Neuronal stem cell (in vitro differentiated cells): Measurements from ENCODE around the gene HENMT1.

Experiments
- DNase-seq: peaks from one replicate; pipeline ENCODE4 v3.0.0-alpha.2; 2013; ENCODE audit warnings: low spot score
- H2AFZ ChIP-seq: one replicate; pipeline ENCODE4 v1.6.1; 2013; ENCODE audit warnings: mild to moderate bottlenecking, low read length, inconsistent platforms
- H2AK5ac ChIP-seq: 2 replicates; pipeline ENCODE4 v1.6.1; 2013; ENCODE audit warnings: low read depth, mild to moderate bottlenecking, inconsistent platforms, low read length, moderate library complexity, mixed read lengths
- H2BK120ac ChIP-seq: 2 replicates; pipeline ENCODE4 v1.6.1; 2013; ENCODE audit warnings: low read depth, mild to moderate bottlenecking, inconsistent platforms, low read length, moderate library complexity, mixed read lengths
- H2BK12ac ChIP-seq: one replicate; pipeline ENCODE4 v1.6.1; 2013; ENCODE audit warnings: low read length, inconsistent platforms
- H2BK15ac ChIP-seq: 2 replicates; pipeline ENCODE4 v1.6.1; 2013; ENCODE audit warnings: mild to moderate bottlenecking, low read length, inconsistent platforms, mixed read lengths
- H2BK5ac ChIP-seq: one replicate; pipeline ENCODE4 v1.6.1; 2013; ENCODE audit warnings: inconsistent platforms, mild to moderate bottlenecking, low read length, moderate library complexity
- H3K14ac ChIP-seq: one replicate; pipeline ENCODE4 v1.6.1; 2013; ENCODE audit warnings: low read length, inconsistent platforms
- H3K18ac ChIP-seq: 2 replicates; pipeline ENCODE4 v1.6.1; 2013; ENCODE audit warnings: low read length, inconsistent platforms
- H3K23ac ChIP-seq: 2 replicates; pipeline ENCODE4 v1.6.1; 2013; ENCODE audit warnings: low read depth, mild to moderate bottlenecking, mixed read lengths, low read length, inconsistent platforms; ENCODE audit not compliant: poor library complexity
- H3K27ac ChIP-seq: replicated peaks from 3 replicates; pipeline ENCODE4 v1.5.1; 2013; ENCODE audit warnings: low read length, inconsistent platforms
- H3K27me3 ChIP-seq, 3 experiments: 2 replicates each; pipeline ENCODE4 v1.6.1; 2013; ENCODE audit warnings: low read length in 3 of 3, mild to moderate bottlenecking in 2 of 3, inconsistent platforms in 1 of 3, low read depth in 1 of 3, mixed read lengths in 1 of 3, moderate library complexity in 1 of 3; ENCODE audit not compliant: control insufficient read depth in 3 of 3, insufficient read depth in 3 of 3
- H3K36me3 ChIP-seq, 2 donors: replicated peaks in 1 of 2; 2 replicates each; pipeline ENCODE4 v1.6.1; 2013; ENCODE audit warnings: low read length in 2 of 2; ENCODE audit not compliant: control insufficient read depth in 2 of 2, insufficient read depth in 2 of 2
- H3K4ac ChIP-seq: 2 replicates; pipeline ENCODE4 v1.6.1; 2013; ENCODE audit warnings: inconsistent platforms, mild to moderate bottlenecking, low read length, moderate library complexity
- H3K4me1 ChIP-seq, 2 donors: 1 replicate in 1 of 2; 2 replicates in 1 of 2; pipeline ENCODE4 v1.6.1; 2013; ENCODE audit warnings: low read length in 2 of 2, low read depth in 1 of 2; ENCODE audit not compliant: control insufficient read depth in 2 of 2, insufficient read depth in 1 of 2
- H3K4me2 ChIP-seq: one replicate; pipeline ENCODE4 v1.6.1; 2013; ENCODE audit warnings: mild to moderate bottlenecking, low read length, inconsistent platforms; ENCODE audit not compliant: insufficient read depth, poor library complexity, severe bottlenecking
- H3K4me3 ChIP-seq, 2 donors: 2 replicates each; pipeline ENCODE4 v1.5.1; 2013; ENCODE audit warnings: low read length in 2 of 2, mild to moderate bottlenecking in 2 of 2, inconsistent platforms in 1 of 2, moderate library complexity in 1 of 2
- H3K79me1 ChIP-seq: one replicate; pipeline ENCODE4 v1.6.1; 2013; ENCODE audit warnings: low read depth, mild to moderate bottlenecking, inconsistent platforms, low read length, moderate library complexity
- H3K9ac ChIP-seq: one replicate; pipeline ENCODE4 v1.6.1; 2013; ENCODE audit warnings: mild to moderate bottlenecking, low read depth, low read length, inconsistent platforms; ENCODE audit not compliant: poor library complexity
- H3K9me3 ChIP-seq, 2 donors: replicated peaks in 1 of 2; 2 replicates each; pipeline versions ENCODE3 to v1.6.1; 2013; ENCODE audit warnings: low read length in 2 of 2, mild to moderate bottlenecking in 2 of 2, inconsistent platforms in 1 of 2, low read depth in 1 of 2, mixed read lengths in 1 of 2, moderate library complexity in 1 of 2; ENCODE audit not compliant: control insufficient read depth in 2 of 2, insufficient read depth in 1 of 2
- H4K8ac ChIP-seq: one replicate; pipeline ENCODE4 v1.6.1; 2013; ENCODE audit warnings: low read depth, mild to moderate bottlenecking, inconsistent platforms, low read length, moderate library complexity
- H4K91ac ChIP-seq: one replicate; pipeline ENCODE4 v1.6.1; 2013; ENCODE audit warnings: low read length, low read depth, mild to moderate bottlenecking, inconsistent platforms; ENCODE audit not compliant: poor library complexity
- WGBS, 2 donors: extraction: QIAGEN DNeasy Blood & Tissue Kit; methylation state at CpG; one replicate each; pipeline ENCODE4 v1.1.7; 2013; ENCODE audit warnings: missing lambda C conversion rate in 2 of 2, mixed read lengths in 1 of 2; ENCODE audit not compliant: insufficient read length in 2 of 2, insufficient replicate concordance in 1 of 2; ENCODE audit errors: extremely low coverage in 2 of 2; 5-methylcytosine and 5-hydroxymethylcytosine counted together

Gene HENMT1

GRCh38 chr1:108609483-108610049, 51.3 kb downstream of the HENMT1 start:
- no peak overlapping the region for H3K23ac ChIP-seq
- no peak overlapping the region for H2BK15ac ChIP-seq
- H3K9ac ChIP-seq = no peak overlapping the region
- no peak overlapping the region for H2AFZ ChIP-seq
- H3K14ac ChIP-seq = no peak overlapping the region
- no peak overlapping the region for H3K4me3 ChIP-seq
- no peak overlapping the region for H2BK120ac ChIP-seq
- H4K91ac ChIP-seq = no peak overlapping the region
- no peak overlapping the region for H4K8ac ChIP-seq
- peaks cover 0 to 22% of the 10 kb centered on the region in 2 donors for H3K36me3 ChIP-seq
- H3K27ac ChIP-seq = no peak overlapping the region
- no peak overlapping the region for H3K18ac ChIP-seq
- no peak overlapping the region for H3K4me2 ChIP-seq
- H3K79me1 ChIP-seq = no peaks in the 10 kb centered on the region
- WGBS, 2 donors = no CpG with 5 or more reads among the region's 11 CpGs
- H3K4me1 ChIP-seq = peaks cover 4 to 7% of the 10 kb centered on the region in 2 donors
- H2AK5ac ChIP-seq = no peak overlapping the region
- no peaks in the 10 kb centered on the region for H3K27me3 ChIP-seq
- no peak overlapping the region for H3K4ac ChIP-seq
- H2BK5ac ChIP-seq = no peak overlapping the region
- H2BK12ac ChIP-seq = no peak overlapping the region
- no peaks in the 10 kb centered on the region for H3K9me3 ChIP-seq
- DNase-seq = no peak

- no peak overlapping the region for H3K23ac ChIP-seq
- H3K4me2 ChIP-seq = no peak overlapping the region
- no peak overlapping the region for H2AK5ac ChIP-seq
- no peak overlapping the region for H3K18ac ChIP-seq
- no peak overlapping the region for H3K9ac ChIP-seq
- no peaks in the 10 kb centered on the region for H3K27me3 ChIP-seq
- no peak overlapping the region for H3K27ac ChIP-seq
- H2BK120ac ChIP-seq = no peak overlapping the region
- no peak overlapping the region for H2AFZ ChIP-seq
- no peak overlapping the region for H2BK5ac ChIP-seq
- no peak overlapping the region for H2BK15ac ChIP-seq
- no peak for DNase-seq
- no peak overlapping the region for H2BK12ac ChIP-seq
- H4K8ac ChIP-seq = no peak overlapping the region
- no peak overlapping the region for H3K4me3 ChIP-seq
- H3K9me3 ChIP-seq = no peaks in the 10 kb centered on the region
- no peak overlapping the region for H4K91ac ChIP-seq
- peaks cover 4 to 7% of the 10 kb centered on the region in 2 donors for H3K4me1 ChIP-seq
- no peaks in the 10 kb centered on the region for H3K79me1 ChIP-seq
- no peak overlapping the region for H3K4ac ChIP-seq
- peaks cover 3 to 17% of the 10 kb centered on the region in 2 donors for H3K36me3 ChIP-seq
- no peak overlapping the region for H3K14ac ChIP-seq
Observed at GRCh38 chr1:108606478-108606877, 54.4 kb downstream of the HENMT1 start.

DNA sequence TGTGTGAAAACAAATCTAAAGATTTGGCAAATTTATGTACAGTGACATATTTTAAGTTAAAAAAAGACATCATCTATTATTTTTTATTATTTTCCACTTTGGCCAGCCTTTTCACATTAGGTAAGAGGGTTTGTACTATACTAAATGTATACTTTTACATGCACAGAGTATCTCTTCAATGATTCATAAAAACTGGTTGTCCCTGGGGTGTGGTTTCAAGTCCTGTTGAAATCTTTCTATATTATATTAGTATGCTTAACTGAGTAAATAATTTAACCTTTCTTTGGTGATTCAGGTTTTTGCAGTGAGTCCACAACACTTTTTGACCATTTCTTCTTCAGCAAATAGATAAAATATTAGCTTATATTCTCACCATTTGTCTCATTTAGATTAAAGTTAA, 55.3 kb downstream of the HENMT1 start:
- H3K27me3 ChIP-seq = no peaks in the 10 kb centered on the region
- H2BK5ac ChIP-seq = no peak overlapping the region
- no peak overlapping the region for H3K14ac ChIP-seq
- H3K18ac ChIP-seq = no peak overlapping the region
- peaks cover 4 to 7% of the 10 kb centered on the region in 2 donors for H3K4me1 ChIP-seq
- H3K27ac ChIP-seq = no peak overlapping the region
- H4K91ac ChIP-seq = no peak overlapping the region
- H3K79me1 ChIP-seq = no peaks in the 10 kb centered on the region
- H3K9me3 ChIP-seq = no peaks in the 10 kb centered on the region
- no peak overlapping the region for H2AFZ ChIP-seq
- H3K36me3 ChIP-seq = peaks cover 3 to 23% of the 10 kb centered on the region in 2 donors
- H3K4me3 ChIP-seq = no peak overlapping the region
- H3K4me2 ChIP-seq = no peak overlapping the region
- H3K4ac ChIP-seq = no peak overlapping the region
- no peak overlapping the region for H4K8ac ChIP-seq
- H2BK15ac ChIP-seq = no peak overlapping the region
- DNase-seq = no peak
- H2BK120ac ChIP-seq = no peak overlapping the region
- no peak overlapping the region for H3K9ac ChIP-seq
- H2BK12ac ChIP-seq = no peak overlapping the region
- H3K23ac ChIP-seq = no peak overlapping the region
- no peak overlapping the region for H2AK5ac ChIP-seq

DNA sequence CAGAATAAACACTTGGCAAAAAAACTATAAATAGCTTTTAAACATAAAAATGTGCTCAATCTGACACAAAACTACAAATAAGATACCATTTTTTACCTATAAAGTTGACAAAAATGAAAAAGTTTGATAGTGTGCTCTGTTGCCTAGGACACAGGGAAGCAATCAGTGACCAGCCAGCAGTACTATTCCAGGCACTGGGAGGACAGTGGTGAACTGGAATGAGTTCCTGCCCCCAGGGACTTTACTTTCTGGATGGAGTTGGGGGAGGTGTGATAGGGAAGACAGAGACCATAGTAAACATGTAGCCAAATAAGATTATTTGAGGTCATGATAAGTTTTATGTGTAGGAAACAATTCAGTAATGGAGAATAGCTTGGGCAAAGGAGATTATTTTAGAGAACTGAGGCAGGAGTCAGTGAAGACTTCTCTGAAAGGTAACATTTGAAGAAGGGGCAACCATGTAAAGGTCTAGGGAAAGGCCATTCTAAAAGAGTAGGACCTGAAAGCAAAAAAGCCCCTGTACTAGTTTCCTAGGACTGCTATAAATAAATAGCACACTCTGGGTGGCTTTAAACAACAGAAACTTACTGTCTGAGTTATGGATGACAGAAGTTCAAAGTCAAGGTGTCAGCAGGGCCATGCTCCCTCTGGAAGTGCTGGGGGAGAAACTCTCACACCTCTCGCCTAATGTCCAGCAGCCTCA, 59.0 kb downstream of the HENMT1 start:
- H3K4me3 ChIP-seq = no peak overlapping the region

More for the DNA sequence above, 59.0 kb downstream of the HENMT1 start:
- H3K18ac ChIP-seq = no peak overlapping the region
- H3K4me2 ChIP-seq = no peak overlapping the region
- no peak overlapping the region for H3K27ac ChIP-seq
- no peak overlapping the region for H3K9ac ChIP-seq
- no peaks in the 10 kb centered on the region for H3K27me3 ChIP-seq
- no peak overlapping the region for H4K91ac ChIP-seq
- no peak overlapping the region for H2AFZ ChIP-seq
- WGBS, 2 donors = no CpG with 5 or more reads among the region's 1 CpG
- H2BK120ac ChIP-seq = no peak overlapping the region
- no peak overlapping the region for H2BK15ac ChIP-seq
- no peak overlapping the region for H3K14ac ChIP-seq
- H2BK5ac ChIP-seq = no peak overlapping the region
- peaks cover 1% of the 10 kb centered on the region for H3K79me1 ChIP-seq
- peaks cover 3 to 24% of the 10 kb centered on the region in 2 donors for H3K36me3 ChIP-seq
- no peak overlapping the region for H2BK12ac ChIP-seq
- no peaks in the 10 kb centered on the region for H3K9me3 ChIP-seq
- no peak overlapping the region for H3K4ac ChIP-seq
- no peak overlapping the region for H2AK5ac ChIP-seq
- H3K4me1 ChIP-seq = no peaks in the 10 kb centered on the region
- no peak overlapping the region for H3K23ac ChIP-seq
- no peak overlapping the region for H4K8ac ChIP-seq
- no peak for DNase-seq
